GM19455 (cell line): ENCODE results near the gene RORC.
"Not testable (repeated sequence)": the region's sequence is repeated elsewhere in the genome, so short reads cannot be mapped to it uniquely, and the experiment has no call there.

Experiments used
- ATAC-seq: cut with Tn5 transposase; IDR thresholded peaks from one replicate; pipeline ENCODE4 v1.9.1; 2021; ENCODE audit not compliant: unreplicated experiment

The RORC gene

GRCh38 chr1:151776665-151777062 is 54.9 kb downstream of the RORC start:
- no peak for ATAC-seq

GRCh38 chr1:151775894-151776664 is 55.5 kb downstream of the RORC start:
- ATAC-seq = no peak

- ATAC-seq = no peak
Measured at GRCh38 chr1:151774256-151774922, 57.2 kb downstream of the RORC start.

- ATAC-seq = no peak
Measured at GRCh38 chr1:151773702-151774101, 57.9 kb downstream of the RORC start.

- ATAC-seq = not testable (repeated sequence)
Measured at GRCh38 chr1:151769270-151769669, 62.3 kb downstream of the RORC start.

GRCh38 chr1:151768351-151769066 is 63.1 kb downstream of the RORC start:
- ATAC-seq = not testable (repeated sequence)

GRCh38 chr1:151763990-151764389 is 67.6 kb downstream of the RORC start:
- ATAC-seq = no peak

GRCh38 chr1:151762941-151763921 is 68.4 kb downstream of the RORC start, which contains the start of gene MRPL9:
Gene MRPL9, minus strand, starts transcription at chr1:151763496. Its CDS starts 17 bp downstream, at chr1:151763479.
- peak; percentile 94 for ATAC-seq

- ATAC-seq = no peak
Measured at GRCh38 chr1:151760597-151761385, 70.8 kb downstream of the RORC start.

- ATAC-seq = no peak
Measured at GRCh38 chr1:151759241-151759640, 72.4 kb downstream of the RORC start.

- ATAC-seq = no peak
Measured at GRCh38 chr1:151756291-151756690, 75.3 kb downstream of the RORC start.
